Aorta (tissue), 5 donors: ENCODE results near the gene USH1C. TPM values are rescaled to one million over a fixed set of nuclear protein-coding genes. Genes with fewer than 3 reads are reported as not detected.

Experiments used
- ATAC-seq: fragments of 200-7000 bp; cut with Tn5 transposase; one replicate; pipeline ENCODE4 v1.9.1; 2022; ENCODE audit warnings: moderate library complexity; ENCODE audit not compliant: low FRiP score
- DNase-seq, 2 donors: peaks; one replicate each; pipeline ENCODE4 v3.0.0-alpha.2; 2020
- H3K27ac ChIP-seq, 2 donors: one replicate each; pipeline ENCODE4 v1.5.1; 2013; ENCODE audit warnings: low read length in 2 of 2, mild to moderate bottlenecking in 2 of 2, moderate library complexity in 2 of 2, control low read depth in 1 of 2, inconsistent platforms in 1 of 2, low read depth in 1 of 2
- H3K27me3 ChIP-seq, 2 donors: one replicate each; pipeline ENCODE4 v1.6.1; 2013; ENCODE audit warnings: control low read depth in 1 of 2, low read length in 1 of 2, mild to moderate bottlenecking in 1 of 2, moderate library complexity in 1 of 2; ENCODE audit not compliant: insufficient read depth in 2 of 2, control insufficient read depth in 1 of 2
- H3K36me3 ChIP-seq, 2 donors: one replicate each; pipeline ENCODE4 v1.6.1; 2013; ENCODE audit warnings: control low read depth in 1 of 2, low read length in 1 of 2, mild to moderate bottlenecking in 1 of 2; ENCODE audit not compliant: insufficient read depth in 2 of 2, control insufficient read depth in 1 of 2
- H3K4me1 ChIP-seq, 2 donors: one replicate each; pipeline ENCODE4 v1.6.1; 2013; ENCODE audit warnings: low read length in 2 of 2, control low read depth in 1 of 2, mild to moderate bottlenecking in 1 of 2, moderate library complexity in 1 of 2; ENCODE audit not compliant: insufficient read depth in 2 of 2, control insufficient read depth in 1 of 2
- H3K4me3 ChIP-seq, 2 donors: one replicate each; pipeline ENCODE4 v1.5.1; 2013; ENCODE audit warnings: low read length in 2 of 2, control low read depth in 1 of 2, mild to moderate bottlenecking in 1 of 2
- H3K9me3 ChIP-seq: one replicate; pipeline ENCODE4 v1.6.1; 2013; ENCODE audit warnings: mild to moderate bottlenecking, low read length; ENCODE audit not compliant: control insufficient read depth
- WGBS, 2 donors: extraction: QIAGEN DNeasy Blood & Tissue Kit; methylation state at CpG; one replicate each; pipeline ENCODE4 v1.1.7; 2013; 5-methylcytosine and 5-hydroxymethylcytosine counted together
- intact Hi-C, 2 donors: fragments of 100-400 bp; cut with DNase I; formaldehyde crosslinking; loops; one replicate each; pipeline versions ENCODE4 v1.14.2 to v1.15.0; 2022
- polyA plus RNA-seq, 2 donors: library from polyadenylated mRNA; stranded (reverse); fragments of 200-250 nt; gene quantifications; one replicate each; pipeline ENCODE4 v1.2.3, GENCODE V29; 2013
- total RNA-seq, 2 donors: library from RNA; stranded (reverse); fragmentation: NEBNext Ultra II Directional; extraction: Animal tissue kit (Norgen Biotek cat#: 25700); gene quantifications; one replicate each; pipeline ENCODE4 v1.2.1, GENCODE V29; 2021
- donor health status: healthy with polysubstance abuse.
- donor health status: Bipolar disorder and iron deficiency.
- donor health status: DM: no; HTN: no; CAD: no.
- donor health status: DM: no; HTN: no; CAD: no.
- donor health status: DM: yes; HTN: yes; CAD: no.

The USH1C gene
- total and polyA plus RNA-seq, 4 donors = 0.46 to 20.4 TPM; not detected in 2

- intact Hi-C loops = no loop called here
- ATAC-seq (no peak), DNase-seq (no peak)
- H3K9me3 ChIP-seq = no peaks in the 10 kb centered on the region
- no peaks in the 10 kb centered on the region for H3K36me3 ChIP-seq
- no peak overlapping the region for H3K4me3 ChIP-seq
- H3K4me1 ChIP-seq = no peaks in the 10 kb centered on the region
- no peak overlapping the region for H3K27ac ChIP-seq
- WGBS, 2 donors = 91 to 93% methylated on average over 9 of the region's 9 CpGs
- H3K27me3 ChIP-seq = no peaks in the 10 kb centered on the region
Measured at GRCh38 chr11:17561526-17561925, 17.3 kb upstream of the USH1C start.

- Histone ChIP-seq H3K27me3 (no peaks in the 10 kb centered on the region), H3K9me3 (no peaks in the 10 kb centered on the region), H3K36me3 (no peaks in the 10 kb centered on the region), H3K4me3 (no peak overlapping the region), H3K4me1 (no peaks in the 10 kb centered on the region), H3K27ac (no peak overlapping the region)
- 86 to 87% methylated on average over 4 of the region's 4 CpGs for WGBS, 2 donors
- DNase-seq (peak in 1 of 2 donors; percentile 53), ATAC-seq (no peak)
- intact Hi-C loops = no loop called here
Measured at GRCh38 chr11:17561111-17561415, 16.8 kb upstream of the USH1C start.

GRCh38 chr11:17560281-17561110 lies 16.3 kb upstream of the USH1C start:
- H3K27me3 ChIP-seq = no peaks in the 10 kb centered on the region
- H3K27ac ChIP-seq = no peak overlapping the region
- DNase-seq (peak in 1 of 2 donors; percentile 67), ATAC-seq (no peak)
- no peak overlapping the region for H3K4me3 ChIP-seq
- WGBS, 2 donors = 77 to 78% methylated on average over 12 of the region's 12 CpGs
- H3K9me3 ChIP-seq = no peaks in the 10 kb centered on the region
- H3K4me1 ChIP-seq = no peaks in the 10 kb centered on the region
- H3K36me3 ChIP-seq = no peaks in the 10 kb centered on the region
- intact Hi-C loops = no loop called here

GRCh38 chr11:17559341-17560087 lies 15.3 kb upstream of the USH1C start:
- Histone ChIP-seq H3K36me3 (no peaks in the 10 kb centered on the region), H3K4me3 (no peak overlapping the region), H3K4me1 (no peaks in the 10 kb centered on the region), H3K27ac (no peak overlapping the region), H3K27me3 (no peaks in the 10 kb centered on the region), H3K9me3 (no peaks in the 10 kb centered on the region)
- intact Hi-C loops = no loop called here
- ATAC-seq (no peak), DNase-seq (peak in 1 of 2 donors; percentile 32)
- WGBS, 2 donors = 81 to 84% methylated on average over 9 of the region's 9 CpGs

- H3K36me3 ChIP-seq = no peaks in the 10 kb centered on the region
- no peak overlapping the region for H3K4me3 ChIP-seq
- intact Hi-C loops = no loop called here
- no peaks in the 10 kb centered on the region for H3K9me3 ChIP-seq
- H3K27me3 ChIP-seq = no peaks in the 10 kb centered on the region
- peak in 1 of 2 donors; percentile 40 for DNase-seq
- ATAC-seq = no peak
- WGBS, 2 donors = 87 to 91% methylated on average over 9 of the region's 9 CpGs
- H3K27ac ChIP-seq = no peak overlapping the region
- no peaks in the 10 kb centered on the region for H3K4me1 ChIP-seq
Measured at GRCh38 chr11:17558916-17559315, 14.7 kb upstream of the USH1C start.

GRCh38 chr11:17558025-17558780 lies 14.0 kb upstream of the USH1C start:
- no peak overlapping the region for H3K4me3 ChIP-seq
- intact Hi-C loops = no loop called here
- no peaks in the 10 kb centered on the region for H3K9me3 ChIP-seq
- H3K4me1 ChIP-seq = no peaks in the 10 kb centered on the region
- DNase-seq (peak in 1 of 2 donors; percentile 41), ATAC-seq (no peak)
- H3K27me3 ChIP-seq = no peaks in the 10 kb centered on the region
- WGBS, 2 donors = 81 to 86% methylated on average over 15 of the region's 15 CpGs
- H3K36me3 ChIP-seq = no peaks in the 10 kb centered on the region
- H3K27ac ChIP-seq = no peak overlapping the region

GRCh38 chr11:17556999-17557398 lies 12.8 kb upstream of the USH1C start:
- Histone ChIP-seq H3K36me3 (no peaks in the 10 kb centered on the region), H3K9me3 (no peaks in the 10 kb centered on the region), H3K4me3 (no peak overlapping the region), H3K27ac (no peak overlapping the region), H3K4me1 (no peaks in the 10 kb centered on the region), H3K27me3 (no peaks in the 10 kb centered on the region)
- WGBS, 2 donors = 88% methylated on average over 8 of the region's 8 CpGs
- intact Hi-C loops = no loop called here
- no peak for ATAC-seq
- peak in 1 of 2 donors; percentile 31 for DNase-seq

- Histone ChIP-seq H3K9me3 (no peaks in the 10 kb centered on the region), H3K4me3 (no peak overlapping the region), H3K27ac (no peak overlapping the region), H3K4me1 (no peaks in the 10 kb centered on the region), H3K36me3 (no peaks in the 10 kb centered on the region), H3K27me3 (no peaks in the 10 kb centered on the region)
- 92 to 94% methylated on average over 4 of the region's 4 CpGs for WGBS, 2 donors
- peak in 1 of 2 donors; percentile 17 for DNase-seq
- intact Hi-C loops = no loop called here
- ATAC-seq = no peak
Measured at GRCh38 chr11:17554487-17554886, 10.3 kb upstream of the USH1C start.
